Amniotic stem cell (primary cell): ENCODE measurements around the gene GRK5.

Experiments used
- DNase-seq: peaks from one replicate; lab custom pipeline; 2025; lab: John Stamatoyannopoulos, UW

The GRK5 gene

DNA sequence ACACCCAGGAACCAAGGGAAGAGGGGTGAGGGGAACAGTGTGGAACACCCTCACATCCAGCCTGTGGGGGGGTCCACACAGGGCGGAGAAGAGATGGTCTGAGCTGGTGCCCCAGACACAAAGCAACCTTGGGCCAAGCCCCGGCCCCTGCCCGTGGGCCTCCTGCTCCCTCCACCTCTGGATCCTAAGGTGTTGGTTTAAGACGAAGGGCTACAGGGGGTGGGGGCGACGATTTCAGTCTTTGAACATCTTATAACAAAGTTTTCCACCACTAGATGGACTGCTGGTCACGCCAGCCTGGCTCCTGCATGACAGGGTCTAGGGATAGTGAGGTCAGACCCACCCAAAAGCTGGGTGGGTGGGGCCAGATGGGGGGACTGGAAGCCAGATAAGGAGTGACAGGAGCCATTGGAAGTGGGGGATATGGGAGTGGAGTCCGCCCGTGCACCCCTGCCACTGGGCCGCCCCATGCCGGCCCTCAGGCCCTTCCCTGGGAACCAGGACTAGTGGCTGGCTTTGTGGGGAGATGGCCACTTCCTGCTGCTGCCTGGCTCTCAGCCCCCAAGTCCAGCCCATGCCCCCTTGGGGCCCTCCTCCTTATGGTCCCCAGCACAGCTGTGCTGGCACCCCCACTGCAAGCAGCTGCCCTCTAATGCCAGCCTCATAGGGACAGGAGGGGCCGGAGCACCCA is 236.7 kb downstream of the GRK5 start:
- no peak for DNase-seq

GRCh38 chr10:119444866-119445265 is 237.5 kb downstream of the GRK5 start:
- no peak for DNase-seq

DNA sequence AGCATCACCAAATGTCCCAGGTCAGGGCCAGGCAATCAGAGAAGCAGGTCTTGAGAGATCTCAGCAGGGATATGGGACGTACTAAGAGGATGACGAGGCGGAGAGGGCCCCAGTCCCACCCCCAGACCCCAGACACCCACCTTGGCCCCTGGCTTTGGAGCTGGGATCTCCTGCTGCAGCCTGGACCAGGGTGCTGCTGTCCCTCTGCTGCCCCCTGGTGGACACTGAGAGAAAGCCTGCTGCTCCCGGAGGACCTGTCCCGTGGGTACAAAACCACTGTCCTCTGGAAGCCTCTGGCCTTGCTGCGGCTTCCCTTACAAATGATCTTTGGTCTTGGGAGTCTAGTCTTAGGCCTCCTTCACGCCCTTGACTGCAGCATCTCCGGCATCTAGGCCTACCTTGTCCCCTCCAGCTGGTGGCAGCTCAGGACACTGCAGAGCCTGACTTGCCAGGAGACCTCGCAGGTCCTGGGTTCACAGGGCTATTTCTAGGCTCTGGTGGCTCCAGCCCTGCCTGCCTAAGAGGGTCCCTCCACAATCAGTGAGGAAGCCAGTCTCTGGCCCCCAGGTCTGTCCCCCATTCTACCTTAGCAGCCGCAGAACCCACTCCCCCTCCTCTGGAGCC is 238.1 kb downstream of the GRK5 start:
- no peak for DNase-seq

DNA sequence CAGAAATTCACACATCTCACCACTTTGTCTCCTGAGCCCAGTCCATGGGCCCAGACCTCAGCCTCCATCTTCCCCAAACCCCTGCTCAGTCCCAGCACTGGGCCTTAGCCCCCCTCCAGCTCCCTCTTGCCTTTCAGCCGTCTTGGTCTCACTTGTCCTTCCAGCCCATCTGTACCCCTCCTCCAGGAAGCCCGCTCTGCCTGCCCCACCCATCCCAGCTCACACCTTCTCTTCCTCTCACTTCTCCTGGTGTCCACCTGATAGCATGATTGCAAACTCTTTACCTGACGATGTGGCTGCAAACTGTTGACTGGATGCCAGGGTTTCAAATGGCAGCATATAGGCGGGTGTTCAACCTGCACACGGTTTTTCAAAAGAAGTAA is 238.6 kb downstream of the GRK5 start:
- no peak for DNase-seq

- no peak for DNase-seq
Measured at GRCh38 chr10:119446441-119447277, 239.3 kb downstream of the GRK5 start.

GRCh38 chr10:119447421-119447820 is 240.1 kb downstream of the GRK5 start:
- no peak for DNase-seq

- DNase-seq, result no peak
Measured at GRCh38 chr10:119447823-119448546, 240.6 kb downstream of the GRK5 start.

- DNase-seq, result no peak
Measured at GRCh38 chr10:119448628-119449584, 241.5 kb downstream of the GRK5 start.

- no peak for DNase-seq
Measured at GRCh38 chr10:119449760-119450461, 242.5 kb downstream of the GRK5 start.

DNA sequence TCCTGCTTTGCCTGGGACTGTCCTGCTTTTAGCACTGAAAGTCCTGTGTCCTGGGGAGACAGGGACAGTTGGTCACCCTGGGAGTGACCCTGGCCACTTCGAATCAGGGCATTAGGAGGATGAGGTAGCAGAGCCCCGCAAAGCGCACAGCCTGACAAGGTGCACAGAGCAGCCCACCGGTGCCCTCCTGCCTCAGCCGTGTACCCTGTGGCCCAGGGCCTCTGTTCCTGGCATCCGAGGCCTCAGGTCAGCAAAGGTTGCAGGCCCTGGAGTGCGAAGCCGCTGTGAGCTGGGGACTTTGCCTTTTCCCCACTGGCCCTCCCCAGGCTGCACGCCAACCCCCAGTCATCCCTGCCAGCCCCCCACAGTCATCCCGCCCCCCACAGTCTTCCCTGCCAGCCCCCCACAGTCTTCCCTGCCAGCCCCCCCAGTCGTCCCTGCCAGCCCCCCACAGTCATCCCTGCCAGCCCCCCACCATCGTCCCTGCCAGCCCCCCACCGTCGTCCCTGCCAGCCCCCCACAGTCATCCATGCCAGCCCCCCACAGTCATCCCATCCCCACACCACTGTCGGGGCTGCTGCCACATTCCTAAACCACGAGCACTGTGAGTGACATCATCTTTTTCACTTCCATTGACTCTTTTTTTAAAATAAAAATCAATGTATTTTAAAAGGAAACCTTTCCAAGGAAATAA is 243.4 kb downstream of the GRK5 start:
- DNase-seq, result no peak

DNA sequence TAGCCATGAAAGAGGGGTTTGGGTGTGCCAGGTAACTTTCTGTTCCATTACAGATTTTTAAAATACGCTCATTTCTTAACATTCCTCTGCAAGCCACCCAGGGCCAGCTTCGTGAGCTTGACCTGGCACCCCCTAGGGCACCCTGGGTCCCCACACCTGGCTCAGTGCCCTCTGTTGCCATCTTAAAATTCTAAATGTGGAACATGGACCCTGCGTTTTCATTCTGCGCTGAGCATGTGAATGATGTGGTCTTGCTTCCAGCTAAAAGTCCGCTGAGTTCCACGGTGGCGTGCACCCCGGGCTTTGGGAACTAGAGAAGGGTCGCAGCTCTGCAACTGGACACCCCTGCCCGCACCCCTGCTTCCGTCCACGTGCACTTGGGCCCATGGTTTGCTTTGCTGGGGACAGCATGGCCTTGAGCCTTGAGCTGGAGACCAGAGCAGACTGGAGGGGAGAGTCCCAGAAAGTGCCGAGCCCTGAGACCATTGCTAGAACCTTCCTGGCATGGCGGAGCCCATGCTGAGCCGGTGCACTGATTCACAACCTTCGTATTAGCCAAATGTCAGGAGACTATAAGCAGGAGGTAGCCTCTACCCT is 244.0 kb downstream of the GRK5 start:
- no peak for DNase-seq

DNA sequence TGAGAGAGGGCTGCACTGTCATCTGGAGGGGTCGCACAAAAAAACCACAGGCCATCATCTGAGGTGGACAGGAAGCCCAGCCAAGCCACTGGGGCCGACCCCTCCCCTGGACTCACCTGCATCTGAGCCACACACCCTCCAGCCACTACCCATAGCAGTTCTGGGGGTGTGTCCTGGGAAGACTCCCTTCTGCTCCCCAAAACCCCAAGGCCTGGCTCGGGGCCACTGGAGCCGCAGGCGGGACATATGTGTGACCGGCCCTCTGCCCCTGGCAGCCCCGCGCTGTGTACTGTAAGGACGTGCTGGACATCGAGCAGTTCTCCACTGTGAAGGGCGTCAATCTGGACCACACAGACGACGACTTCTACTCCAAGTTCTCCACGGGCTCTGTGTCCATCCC is 245.0 kb downstream of the GRK5 start:
- DNase-seq, result no peak

- no peak for DNase-seq
Measured at GRCh38 chr10:119453313-119453712, 245.9 kb downstream of the GRK5 start.

- DNase-seq, result no peak
Measured at GRCh38 chr10:119454316-119454715, 246.9 kb downstream of the GRK5 start.

DNA sequence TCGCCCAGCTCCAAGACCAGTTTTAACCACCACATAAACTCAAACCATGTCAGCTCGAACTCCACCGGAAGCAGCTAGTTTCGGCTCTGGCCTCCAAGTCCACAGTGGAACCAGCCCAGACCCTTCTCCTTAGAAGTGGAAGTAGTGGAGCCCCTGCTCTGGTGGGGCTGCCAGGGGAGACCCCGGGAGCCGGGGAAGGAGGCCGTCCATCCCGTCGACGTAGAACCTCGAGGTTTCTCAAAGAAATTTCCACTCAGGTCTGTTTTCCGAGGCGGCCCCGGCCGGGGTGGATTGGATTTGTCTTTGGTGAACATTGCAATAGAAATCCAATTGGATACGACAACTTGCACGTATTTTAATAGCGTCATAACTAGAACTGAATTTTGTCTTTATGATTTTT is 247.6 kb downstream of the GRK5 start:
- DNase-seq, result no peak

DNA sequence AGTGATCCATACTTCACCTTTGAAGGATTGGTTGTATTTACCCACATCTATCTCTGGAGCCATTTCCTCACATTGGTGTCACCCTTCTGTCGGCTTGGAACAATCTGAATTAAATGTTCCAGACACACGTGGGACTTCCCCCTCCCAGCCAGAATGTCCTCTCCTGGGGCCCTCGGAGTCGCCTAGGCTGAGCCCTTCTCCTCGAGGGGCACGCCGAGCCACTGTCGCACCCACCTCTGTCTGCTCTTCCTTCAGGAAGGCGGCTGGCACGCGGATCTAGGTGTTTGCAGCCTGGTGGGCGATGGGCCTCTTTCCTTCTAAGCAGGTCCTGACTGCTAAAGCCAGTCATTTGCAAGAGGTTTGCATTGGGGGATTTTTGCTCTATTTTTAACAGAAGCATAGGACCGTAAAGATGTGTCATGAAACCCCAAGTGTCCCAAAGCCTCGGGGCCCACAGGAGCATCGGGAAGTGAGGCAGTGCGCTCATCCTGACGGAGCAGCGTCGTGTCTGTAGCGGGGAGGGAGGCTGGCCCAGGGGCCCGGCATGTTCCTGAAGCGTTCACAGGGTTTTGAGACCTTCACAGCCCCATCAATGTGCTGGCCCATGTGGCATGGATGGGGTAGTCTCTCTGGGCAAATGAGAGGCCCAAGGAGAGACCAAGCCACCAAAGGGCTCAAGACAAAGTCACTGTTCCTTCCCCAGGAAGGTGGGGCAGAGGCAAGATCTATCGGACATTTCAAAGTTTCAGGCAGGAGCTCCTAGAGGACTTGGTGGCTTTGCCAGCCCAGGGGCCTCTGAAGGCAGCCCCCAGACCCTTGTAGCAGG is 248.5 kb downstream of the GRK5 start:
- no peak for DNase-seq

DNA sequence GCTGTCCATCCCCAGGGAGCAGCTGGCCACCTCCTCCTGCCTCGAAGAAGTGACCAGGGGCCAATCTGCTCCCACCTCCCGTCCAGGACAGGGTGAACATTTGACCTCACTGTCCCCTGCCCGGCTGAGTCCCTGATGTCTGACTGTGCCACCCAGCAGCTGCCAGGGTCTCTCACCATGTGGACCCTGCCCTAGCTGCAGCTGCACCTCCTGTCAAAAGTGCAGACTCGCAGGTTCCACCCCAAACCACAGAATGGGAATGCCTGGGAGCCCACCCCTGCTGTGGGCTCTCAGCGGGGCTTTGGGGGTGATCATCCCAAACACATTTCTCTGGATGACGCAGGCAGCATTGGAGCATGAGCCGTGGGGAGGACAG is 249.1 kb downstream of the GRK5 start:
- no peak for DNase-seq

DNA sequence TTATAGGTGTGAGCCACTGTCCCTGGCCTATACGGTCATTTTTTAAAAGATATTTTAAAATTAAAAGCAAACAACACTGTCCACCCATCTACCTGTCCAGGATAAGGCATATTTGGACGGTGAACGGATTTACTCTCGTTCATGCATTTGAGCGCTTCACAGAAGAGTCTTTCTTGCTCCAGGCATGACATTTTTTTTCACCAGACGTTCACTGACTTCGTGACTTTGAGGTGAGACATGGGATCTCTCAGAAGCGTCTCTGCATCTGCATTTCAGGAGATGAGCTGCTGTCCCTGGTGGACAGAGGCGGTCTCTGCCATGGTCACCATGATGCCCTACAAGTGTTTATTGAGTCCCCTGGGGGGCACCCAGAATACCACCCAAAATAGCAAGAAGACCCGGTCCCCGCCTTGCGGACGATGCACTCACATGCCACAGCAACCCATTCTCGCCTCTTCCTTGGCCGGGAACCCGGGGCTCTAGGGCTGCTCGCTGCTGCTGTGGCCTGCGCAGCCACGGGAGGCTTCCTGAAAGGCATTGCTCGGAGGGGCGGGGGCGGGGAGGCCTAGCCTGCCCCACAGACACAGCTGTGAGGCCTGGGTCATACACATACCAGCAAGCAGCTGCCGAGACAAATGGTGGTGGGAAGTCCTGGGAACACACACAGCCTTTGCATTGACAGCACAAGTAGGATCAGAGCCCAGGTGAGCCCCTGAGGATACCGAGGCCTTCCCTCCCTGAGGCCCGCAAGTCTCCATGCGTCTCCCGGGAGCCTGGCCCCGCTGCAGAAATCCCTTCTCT is 250.8 kb downstream of the GRK5 start:
- no peak for DNase-seq
